GM23338 (cell line): Measurements from ENCODE around the gene CD38. TPM values are rescaled to one million over a fixed set of nuclear protein-coding genes. Genes with fewer than 3 reads are reported as not detected.
A peak's percentile ranks its signal among the peaks of the same experiment; 100 is the strongest.
"Not testable (repeated sequence)": the region's sequence is repeated elsewhere in the genome, so short reads cannot be mapped to it uniquely, and the experiment has no call there.

Experiments
- ATAC-seq: fragments of 200-7000 bp; cut with Tn5 transposase; 3 replicates; pipeline ENCODE4 v1.9.1; 2020
- DNase-seq: peaks from one replicate; pipeline ENCODE4 v3.0.0-alpha.2; 2015; ENCODE audit warnings: low spot score
- H2AFZ ChIP-seq: fragments of 200-600 bp; sonication (generic); 2 replicates; pipeline ENCODE4 v1.8.0; 2016; ENCODE audit warnings: antibody characterized with exemption, mild to moderate bottlenecking, moderate library complexity
- H3F3A ChIP-seq: fragments of 200-600 bp; sonication (generic); replicated peaks from 2 replicates; pipeline ENCODE4 v1.8.0; 2017; ENCODE audit warnings: antibody characterized with exemption, mixed run types, low read depth
- H3K27ac ChIP-seq: fragments of 200-600 bp; sonication (generic); 2 replicates; pipeline ENCODE4 v1.6.1; 2016; ENCODE audit warnings: low read depth
- H3K27me3 ChIP-seq: fragments of 200-600 bp; sonication (generic); 2 replicates; pipeline ENCODE4 v1.8.0; 2016; ENCODE audit warnings: mild to moderate bottlenecking, mixed run types, moderate library complexity; ENCODE audit not compliant: insufficient read depth
- H3K36me3 ChIP-seq: fragments of 200-600 bp; sonication (generic); 2 replicates; pipeline ENCODE4 v1.8.0; 2016; ENCODE audit warnings: mild to moderate bottlenecking; ENCODE audit not compliant: insufficient read depth
- H3K4me1 ChIP-seq: fragments of 200-600 bp; sonication (generic); 2 replicates; pipeline ENCODE4 v1.8.0; 2016; ENCODE audit warnings: mild to moderate bottlenecking, moderate library complexity; ENCODE audit not compliant: insufficient read depth
- H3K4me2 ChIP-seq: fragments of 200-600 bp; sonication (generic); 2 replicates; pipeline ENCODE4 v1.7.1; 2017; ENCODE audit warnings: mixed run types
- H3K4me3 ChIP-seq: fragments of 200-600 bp; sonication (generic); 2 replicates; pipeline ENCODE4 v1.6.1; 2016; ENCODE audit warnings: mixed run types
- H3K79me2 ChIP-seq: fragments of 200-600 bp; sonication (generic); replicated peaks from 2 replicates; pipeline ENCODE4 v1.8.0; 2017; ENCODE audit warnings: mild to moderate bottlenecking; ENCODE audit not compliant: insufficient read depth
- H3K9me2 ChIP-seq: fragments of 200-600 bp; sonication (generic); 2 replicates; pipeline ENCODE4 v1.8.0; 2017; ENCODE audit not compliant: insufficient read depth
- H4K20me1 ChIP-seq: fragments of 200-600 bp; sonication (generic); replicated peaks from 2 replicates; pipeline ENCODE4 v1.8.0; 2017; ENCODE audit warnings: mild to moderate bottlenecking; ENCODE audit not compliant: insufficient read depth
- H3K27ac Mint-ChIP-seq: 2 replicates; pipeline ENCODE4 v1.8.0; 2020; ENCODE audit warnings: inconsistent platforms, mild to moderate bottlenecking, moderate library complexity, mixed read lengths
- H3K27me3 Mint-ChIP-seq: 3 replicates; pipeline ENCODE4 v1.8.0; 2022; ENCODE audit warnings: low read depth, mild to moderate bottlenecking, moderate library complexity, mixed read lengths, inconsistent platforms; ENCODE audit not compliant: insufficient read depth, poor library complexity
- H3K36me3 Mint-ChIP-seq: 3 replicates; pipeline ENCODE4 v1.8.0; 2021; ENCODE audit warnings: low read depth, mild to moderate bottlenecking, inconsistent platforms, moderate library complexity, mixed read lengths
- H3K4me1 Mint-ChIP-seq: 3 replicates; pipeline ENCODE4 v1.8.0; 2020; ENCODE audit warnings: mild to moderate bottlenecking, inconsistent platforms, mixed read lengths
- H3K4me3 Mint-ChIP-seq: 3 replicates; pipeline ENCODE4 v1.8.0; 2021; ENCODE audit warnings: moderate library complexity, mild to moderate bottlenecking, inconsistent platforms, mixed read lengths
- H3K9me3 Mint-ChIP-seq: 3 replicates; pipeline ENCODE4 v1.8.0; 2020; ENCODE audit warnings: moderate library complexity, mild to moderate bottlenecking, inconsistent platforms, mixed read lengths
- CREB1 ChIP-seq: fragments of 250-450 bp; sonication (Bioruptor Pico); IDR thresholded peaks from 2 replicates; pipeline ENCODE4 v1.5.0; 2020; ENCODE audit warnings: low read depth, mild to moderate bottlenecking, moderate library complexity
- CTCF ChIP-seq, 2 experiments: fragments of 200-600 bp in 1 of 2; sonication (generic) in 1 of 2; conservative IDR thresholded peaks; 2 replicates each; pipeline versions ENCODE4 v1.5.1 to v1.6.1; 2016 to 2017; ENCODE audit warnings: antibody characterized with exemption in 2 of 2, low read depth in 2 of 2, mild to moderate bottlenecking in 2 of 2, moderate library complexity in 1 of 2
- EZH2phosphoT487 ChIP-seq: fragments of 200-600 bp; sonication (generic); IDR thresholded peaks from one replicate; pipeline ENCODE4 v1.8.1; 2018; ENCODE audit warnings: antibody characterized with exemption; ENCODE audit not compliant: unreplicated experiment
- JUNB ChIP-seq: IDR thresholded peaks from one replicate; pipeline ENCODE4 v1.6.1; 2016; ENCODE audit warnings: antibody characterized with exemption; ENCODE audit not compliant: unreplicated experiment
- NANOG ChIP-seq: IDR thresholded peaks from 2 replicates; pipeline ENCODE4 v1.6.1; 2016; ENCODE audit warnings: antibody characterized with exemption, borderline replicate concordance
- ZNF114 ChIP-seq: fragments of 250-450 bp; sonication (Bioruptor Pico); IDR thresholded peaks from 2 replicates; pipeline ENCODE4 v1.5.0; 2020; ENCODE audit warnings: mild to moderate bottlenecking, moderate library complexity
- ZNF331 ChIP-seq: fragments of 250-450 bp; sonication (Bioruptor Pico); IDR thresholded peaks from 2 replicates; pipeline ENCODE4 v1.5.0; 2020; ENCODE audit warnings: low read depth, mild to moderate bottlenecking, moderate library complexity
- polyA plus RNA-seq: library from polyadenylated mRNA; unstranded; fragments of >200 nt; fragmentation: Nextera tagmentation; extraction: Ambion mirVana; gene quantifications from 2 replicates; pipeline ENCODE4 v1.2.1, GENCODE V29; 2016
- total RNA-seq: library from RNA; depleted of rRNA; stranded (reverse); fragments of >200 nt; shearing (Covaris generic); gene quantifications from 2 replicates; pipeline ENCODE4 v1.2.3, GENCODE V29; 2014
- TF ChIP-seq, protein P1 (sequence below): IDR thresholded peaks from one replicate; pipeline ENCODE4 v1.6.1; 2018; ENCODE audit warnings: antibody characterized with exemption; ENCODE audit not compliant: unreplicated experiment

Gene CD38
- total and polyA plus RNA-seq, 2 experiments from 2014 or later: 0.17 to 0.24 TPM

DNA sequence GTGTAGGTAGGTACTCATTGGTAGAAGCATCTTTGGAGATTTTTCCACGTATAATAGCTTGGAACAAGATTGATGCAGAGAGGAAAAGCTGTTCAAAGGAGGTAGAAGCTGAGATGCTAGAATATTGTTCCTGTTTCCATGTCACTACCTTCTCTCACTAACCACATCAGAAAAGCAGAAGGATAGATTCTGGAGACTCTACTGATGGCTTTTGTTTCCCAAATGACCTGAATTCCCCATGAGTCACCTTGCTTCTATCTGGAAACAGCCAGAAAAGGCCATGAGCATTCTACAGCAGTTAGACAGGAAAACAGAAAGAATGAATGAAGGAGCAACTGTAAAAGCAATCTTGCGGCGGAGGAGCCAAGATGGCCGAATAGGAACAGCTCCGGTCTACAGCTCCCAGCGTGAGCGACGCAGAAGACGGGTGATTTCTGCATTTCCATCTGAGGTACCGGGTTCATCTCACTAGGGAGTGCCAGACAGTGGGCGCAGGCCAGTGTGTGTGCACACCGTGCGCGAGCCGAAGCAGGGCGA lies 63.1 kb downstream of the CD38 start:
- H3K4me1 ChIP-seq, H3K4me1 Mint-ChIP-seq, H3K27me3 ChIP-seq, H3K4me3 Mint-ChIP-seq, H3K36me3 ChIP-seq, H3K4me3 ChIP-seq, H4K20me1 ChIP-seq, DNase-seq, H3K4me2 ChIP-seq, H3K27me3 Mint-ChIP-seq, H3K9me2 ChIP-seq, H3K27ac Mint-ChIP-seq, H3F3A ChIP-seq, H3K79me2 ChIP-seq, ATAC-seq: not testable (repeated sequence)
- peaks cover 10% of the 10 kb centered on the region for H3K9me3 Mint-ChIP-seq
- peak overlapping the region; percentile 69; the same call in 1 of the 2 replicates for H3K27ac ChIP-seq
- H2AFZ ChIP-seq: peak overlapping the region; percentile 98
- H3K36me3 Mint-ChIP-seq: peaks cover 12% of the 10 kb centered on the region; the same call in 2 of the 3 replicates

GRCh38 chr4:15847746-15848145 lies 69.6 kb downstream of the CD38 start:
- H3K27ac ChIP-seq: no peak overlapping the region
- H3K9me3 Mint-ChIP-seq: 0 out of 3 replicates have a peak, but pooled peaks cover 5% of the 10 kb centered on the region
- H3K27me3 Mint-ChIP-seq: no peaks in the 10 kb centered on the region
- H3K9me2 ChIP-seq: no peaks in the 10 kb centered on the region; the same call in 1 of the 2 replicates
- no peaks in the 10 kb centered on the region for H3F3A ChIP-seq
- no peak overlapping the region for H3K4me3 ChIP-seq
- no peaks in the 10 kb centered on the region for H3K36me3 Mint-ChIP-seq
- DNase-seq (no peak), ATAC-seq (no peak)
- no peaks in the 10 kb centered on the region for H3K79me2 ChIP-seq
- TF ChIP-seq EZH2phosphoT487 (no peak), ZNF331 (CRISPR knock-in tag) (no peak), JUNB (no peak), ZNF114 (CRISPR knock-in tag) (no peak), CTCF (conservative IDR thresholded peaks at IDR 0.05; ENCODE audit: low read depth in 2 of 2) (no peak), CREB1 (CRISPR knock-in tag) (no peak), NANOG (no peak)
- TF ChIP-seq, protein P1, sequence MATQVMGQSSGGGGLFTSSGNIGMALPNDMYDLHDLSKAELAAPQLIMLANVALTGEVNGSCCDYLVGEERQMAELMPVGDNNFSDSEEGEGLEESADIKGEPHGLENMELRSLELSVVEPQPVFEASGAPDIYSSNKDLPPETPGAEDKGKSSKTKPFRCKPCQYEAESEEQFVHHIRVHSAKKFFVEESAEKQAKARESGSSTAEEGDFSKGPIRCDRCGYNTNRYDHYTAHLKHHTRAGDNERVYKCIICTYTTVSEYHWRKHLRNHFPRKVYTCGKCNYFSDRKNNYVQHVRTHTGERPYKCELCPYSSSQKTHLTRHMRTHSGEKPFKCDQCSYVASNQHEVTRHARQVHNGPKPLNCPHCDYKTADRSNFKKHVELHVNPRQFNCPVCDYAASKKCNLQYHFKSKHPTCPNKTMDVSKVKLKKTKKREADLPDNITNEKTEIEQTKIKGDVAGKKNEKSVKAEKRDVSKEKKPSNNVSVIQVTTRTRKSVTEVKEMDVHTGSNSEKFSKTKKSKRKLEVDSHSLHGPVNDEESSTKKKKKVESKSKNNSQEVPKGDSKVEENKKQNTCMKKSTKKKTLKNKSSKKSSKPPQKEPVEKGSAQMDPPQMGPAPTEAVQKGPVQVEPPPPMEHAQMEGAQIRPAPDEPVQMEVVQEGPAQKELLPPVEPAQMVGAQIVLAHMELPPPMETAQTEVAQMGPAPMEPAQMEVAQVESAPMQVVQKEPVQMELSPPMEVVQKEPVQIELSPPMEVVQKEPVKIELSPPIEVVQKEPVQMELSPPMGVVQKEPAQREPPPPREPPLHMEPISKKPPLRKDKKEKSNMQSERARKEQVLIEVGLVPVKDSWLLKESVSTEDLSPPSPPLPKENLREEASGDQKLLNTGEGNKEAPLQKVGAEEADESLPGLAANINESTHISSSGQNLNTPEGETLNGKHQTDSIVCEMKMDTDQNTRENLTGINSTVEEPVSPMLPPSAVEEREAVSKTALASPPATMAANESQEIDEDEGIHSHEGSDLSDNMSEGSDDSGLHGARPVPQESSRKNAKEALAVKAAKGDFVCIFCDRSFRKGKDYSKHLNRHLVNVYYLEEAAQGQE: no peak
- no peak overlapping the region for H3K4me2 ChIP-seq
- no peak overlapping the region for H3K4me3 Mint-ChIP-seq
- H3K36me3 ChIP-seq: no peaks in the 10 kb centered on the region
- H3K27me3 ChIP-seq: no peaks in the 10 kb centered on the region
- H4K20me1 ChIP-seq: no peaks in the 10 kb centered on the region
- no peaks in the 10 kb centered on the region for H3K4me1 Mint-ChIP-seq
- no peak overlapping the region for H3K27ac Mint-ChIP-seq
- H2AFZ ChIP-seq: no peak overlapping the region; the same call in 1 of the 2 replicates
- H3K4me1 ChIP-seq: no peaks in the 10 kb centered on the region
